Measurements from ENCODE around the gene ACAD10.
"Not testable (repeated sequence)": the region's sequence is repeated elsewhere in the genome, so short reads cannot be mapped to it uniquely, and the experiment has no call there.

The ACAD10 gene

DNA sequence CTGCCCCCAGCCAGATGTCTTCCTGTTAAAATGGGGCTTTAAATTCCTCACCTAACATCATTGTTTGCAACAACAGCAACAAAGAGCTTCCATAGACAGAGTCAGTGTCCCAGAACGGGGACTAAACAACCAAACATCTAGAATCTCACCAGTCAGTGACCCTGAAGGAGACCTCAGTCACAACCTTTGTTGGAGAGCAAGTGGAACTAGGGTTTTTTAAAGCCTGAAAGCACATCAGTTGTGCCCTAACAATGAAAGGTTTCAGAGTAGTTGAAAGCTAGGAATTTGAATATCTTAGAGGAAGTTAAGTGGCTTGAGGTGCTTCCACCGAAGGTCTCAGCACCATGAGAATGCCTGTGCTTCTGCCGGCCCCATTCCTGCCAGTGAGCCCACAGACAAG is 75.9 kb downstream of the ACAD10 start:
- H3K4me3 ChIP-seq (ENCODE audit: low read depth, low read length), result no peak overlapping the region
- in situ Hi-C loops (cut with HindIII; ENCODE audit: low sequenced_read_pairs), result no loop called here
- TF ChIP-seq, protein P1, sequence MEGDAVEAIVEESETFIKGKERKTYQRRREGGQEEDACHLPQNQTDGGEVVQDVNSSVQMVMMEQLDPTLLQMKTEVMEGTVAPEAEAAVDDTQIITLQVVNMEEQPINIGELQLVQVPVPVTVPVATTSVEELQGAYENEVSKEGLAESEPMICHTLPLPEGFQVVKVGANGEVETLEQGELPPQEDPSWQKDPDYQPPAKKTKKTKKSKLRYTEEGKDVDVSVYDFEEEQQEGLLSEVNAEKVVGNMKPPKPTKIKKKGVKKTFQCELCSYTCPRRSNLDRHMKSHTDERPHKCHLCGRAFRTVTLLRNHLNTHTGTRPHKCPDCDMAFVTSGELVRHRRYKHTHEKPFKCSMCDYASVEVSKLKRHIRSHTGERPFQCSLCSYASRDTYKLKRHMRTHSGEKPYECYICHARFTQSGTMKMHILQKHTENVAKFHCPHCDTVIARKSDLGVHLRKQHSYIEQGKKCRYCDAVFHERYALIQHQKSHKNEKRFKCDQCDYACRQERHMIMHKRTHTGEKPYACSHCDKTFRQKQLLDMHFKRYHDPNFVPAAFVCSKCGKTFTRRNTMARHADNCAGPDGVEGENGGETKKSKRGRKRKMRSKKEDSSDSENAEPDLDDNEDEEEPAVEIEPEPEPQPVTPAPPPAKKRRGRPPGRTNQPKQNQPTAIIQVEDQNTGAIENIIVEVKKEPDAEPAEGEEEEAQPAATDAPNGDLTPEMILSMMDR (IDR thresholded peaks at IDR 0.05; ENCODE audit: low read depth, low read length), result no peak
- no peak for DNase-seq (ENCODE audit: low read depth, low spot score)

GRCh38 chr12:111763552-111763951 is 77.7 kb downstream of the ACAD10 start:
- DNase-seq (ENCODE audit: low read depth, low spot score); in situ Hi-C loops (cut with HindIII; ENCODE audit: low sequenced_read_pairs); H3K4me3 ChIP-seq (ENCODE audit: low read depth, low read length): not testable (repeated sequence)

GRCh38 chr12:111764120-111764821 is 78.4 kb downstream of the ACAD10 start:
- TF ChIP-seq, protein P1 (IDR thresholded peaks at IDR 0.05; ENCODE audit: low read depth, low read length), result no peak
- H3K4me3 ChIP-seq (ENCODE audit: low read depth, low read length), result no peak overlapping the region
- in situ Hi-C loops (cut with HindIII; ENCODE audit: low sequenced_read_pairs), result no loop called here
- no peak for DNase-seq (ENCODE audit: low read depth, low spot score)

DNA sequence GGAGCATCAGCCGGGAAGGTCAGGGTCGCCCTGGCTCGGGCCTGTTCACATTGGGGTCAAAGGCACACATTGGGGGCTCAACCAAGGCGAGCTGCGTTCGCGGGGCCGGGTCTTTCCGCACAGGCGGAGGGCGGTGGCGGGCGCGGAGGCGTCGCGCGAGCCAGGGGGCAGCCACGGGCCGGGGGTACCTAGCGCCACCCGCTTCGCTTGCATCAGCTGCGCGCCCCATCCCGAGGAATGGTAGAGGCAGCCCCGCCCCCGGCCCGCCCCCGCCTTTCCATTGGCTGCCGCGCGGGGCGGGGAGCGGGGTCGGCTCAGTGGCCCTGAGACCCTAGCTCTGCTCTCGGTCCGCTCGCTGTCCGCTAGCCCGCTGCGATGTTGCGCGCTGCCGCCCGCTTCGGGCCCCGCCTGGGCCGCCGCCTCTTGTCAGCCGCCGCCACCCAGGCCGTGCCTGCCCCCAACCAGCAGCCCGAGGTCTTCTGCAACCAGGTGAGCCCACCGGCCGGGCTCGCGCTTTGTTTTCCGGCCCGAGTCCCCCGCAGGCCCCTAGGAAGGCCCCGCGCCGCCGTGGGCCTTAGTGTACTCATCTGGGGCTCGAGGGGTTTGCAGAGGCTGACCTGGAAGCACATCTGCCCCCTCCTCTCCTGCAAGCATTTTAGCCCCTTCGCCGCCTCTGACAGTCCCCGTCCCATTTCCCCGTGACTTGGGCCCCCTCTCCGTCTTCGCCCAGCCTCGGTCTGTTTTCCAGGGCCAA is 80.9 kb downstream of the ACAD10 start, which contains the start of gene ALDH2:
TSS of gene ALDH2 (plus strand) at position 326 of the 754 bp plus-strand sequence. CDS start at position 376, 50 bp downstream.
- in situ Hi-C loops (cut with HindIII; ENCODE audit: low sequenced_read_pairs), result no loop called here
- peak; percentile 56 for DNase-seq (ENCODE audit: low read depth, low spot score)
- TF ChIP-seq, protein P1 (IDR thresholded peaks at IDR 0.05; ENCODE audit: low read depth, low read length), result no peak
- peak within 1 kb of the TSS; percentile 66 for H3K4me3 ChIP-seq (ENCODE audit: low read depth, low read length)

DNA sequence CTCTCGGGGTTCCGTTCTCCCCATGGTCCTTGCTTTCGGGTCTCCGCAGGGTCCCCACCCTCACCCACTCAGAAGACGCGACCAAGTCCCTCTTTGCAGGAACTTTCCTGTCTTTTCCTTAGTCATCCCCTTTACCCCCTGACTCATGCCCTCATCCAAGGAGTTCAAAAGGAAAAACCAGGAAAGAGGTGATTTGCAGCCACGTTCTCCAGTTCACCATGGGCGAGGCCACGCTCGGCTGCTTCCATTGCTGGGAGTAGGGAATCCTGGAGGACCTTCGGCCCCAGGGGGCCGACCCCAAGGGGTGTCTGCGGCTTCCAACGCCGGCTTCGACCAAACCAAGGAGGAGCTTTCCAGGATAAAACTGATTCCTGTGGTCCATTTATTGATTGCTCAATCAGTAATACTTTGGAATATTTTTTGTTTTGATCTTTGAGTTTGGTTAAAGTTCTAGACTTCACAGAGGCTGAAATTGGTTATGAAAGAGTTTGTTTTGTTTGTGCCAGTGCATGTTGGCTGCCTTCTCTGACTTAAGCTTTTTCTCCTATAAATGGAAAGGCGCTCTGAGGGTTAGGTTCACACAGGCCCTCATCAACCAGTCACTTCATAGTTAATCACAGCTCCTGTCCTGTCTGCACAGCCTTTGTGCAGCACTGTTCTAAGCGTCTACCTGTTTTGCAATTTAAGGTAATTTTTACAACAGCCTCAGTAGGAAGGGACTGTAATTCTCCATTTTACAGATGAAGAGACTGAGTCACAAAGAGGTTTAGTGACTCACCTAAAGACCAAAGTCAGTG is 81.7 kb downstream of the ACAD10 start:
- DNase-seq (ENCODE audit: low read depth, low spot score), result no peak
- TF ChIP-seq, protein P1 (IDR thresholded peaks at IDR 0.05; ENCODE audit: low read depth, low read length), result no peak
- in situ Hi-C loops (cut with HindIII; ENCODE audit: low sequenced_read_pairs), result no loop called here
- H3K4me3 ChIP-seq (ENCODE audit: low read depth, low read length), result peak overlapping the region; percentile 66

DNA sequence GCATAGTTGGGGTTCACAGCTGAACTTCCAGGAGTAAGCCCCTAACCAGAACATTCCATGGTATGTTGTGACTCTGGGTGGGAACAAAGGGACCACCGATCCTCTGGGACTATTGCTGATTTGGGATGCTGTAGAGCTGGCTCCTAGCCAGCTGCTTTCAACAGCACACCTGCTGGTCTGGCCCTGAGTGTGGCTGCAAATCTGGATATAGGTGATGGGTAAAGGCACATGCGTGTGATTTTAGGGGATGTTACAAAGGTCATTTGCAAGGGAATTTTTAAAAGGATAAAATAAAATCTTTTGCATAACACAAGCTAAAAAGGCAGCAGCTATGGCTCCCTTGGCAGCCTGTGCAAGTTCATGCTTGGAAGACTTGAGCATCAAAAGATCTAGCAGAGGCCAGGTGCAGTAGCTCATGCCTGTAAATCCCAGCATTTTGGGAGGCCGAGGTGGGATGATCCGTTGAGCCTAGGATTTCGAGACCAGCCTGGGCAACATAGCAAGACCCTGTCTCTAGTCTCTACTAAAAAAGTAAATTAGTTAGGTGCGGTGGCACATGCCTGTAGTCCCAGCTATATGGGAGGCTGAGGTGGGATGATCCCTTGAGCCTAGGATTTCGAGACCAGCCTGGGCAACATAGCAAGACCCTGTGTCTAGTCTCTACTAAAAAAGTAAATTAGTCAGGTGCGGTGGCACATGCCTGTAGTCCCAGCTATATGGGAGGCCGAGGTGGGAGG is 82.5 kb downstream of the ACAD10 start:
- DNase-seq (ENCODE audit: low read depth, low spot score), result no peak
- TF ChIP-seq, protein P1 (IDR thresholded peaks at IDR 0.05; ENCODE audit: low read depth, low read length), result no peak
- no peak overlapping the region for H3K4me3 ChIP-seq (ENCODE audit: low read depth, low read length)
- in situ Hi-C loops (cut with HindIII; ENCODE audit: low sequenced_read_pairs), result no loop called here

Data from astrocyte of the spinal cord (primary cell).